GM12878 (cell line): Measurements from ENCODE around the gene MYH7. TPM values are rescaled to one million over a fixed set of nuclear protein-coding genes. Genes with fewer than 3 reads are reported as not detected.

Experiments
- BMI1 ChIP-seq: fragments of 450-650 bp; IDR thresholded peaks from 2 replicates; pipeline ENCODE4 v1.6.1; 2016; ENCODE audit warnings: mild to moderate bottlenecking, moderate library complexity, borderline replicate concordance
- CHD2 ChIP-seq: IDR thresholded peaks from 2 replicates; pipeline ENCODE4 v1.6.1; 2011; ENCODE audit warnings: low read depth, low read length, improper control_type of control experiment, borderline replicate concordance
- CREB1 ChIP-seq: IDR thresholded peaks from 2 replicates; pipeline ENCODE4 v1.6.1; 2012; ENCODE audit warnings: low read depth, mild to moderate bottlenecking, inconsistent platforms
- EZH2 ChIP-seq: IDR thresholded peaks from 2 replicates; pipeline ENCODE4 v1.6.1; 2012; ENCODE audit warnings: low read depth, mild to moderate bottlenecking, control low read depth, inconsistent platforms, low read length, borderline replicate concordance; ENCODE audit not compliant: control insufficient read depth
- FOXM1 ChIP-seq: IDR thresholded peaks from 2 replicates; pipeline ENCODE4 v1.6.1; 2012; ENCODE audit warnings: low read depth, mild to moderate bottlenecking, inconsistent platforms, low read length, moderate library complexity
- IKZF2 ChIP-seq, 2 experiments: fragments of 450-650 bp; IDR thresholded peaks; 2 replicates each; pipeline ENCODE4 v1.6.1; 2017; ENCODE audit warnings: mild to moderate bottlenecking in 2 of 2, moderate library complexity in 2 of 2
- NR2C2 ChIP-seq: IDR thresholded peaks from 2 replicates; pipeline ENCODE4 v1.6.1; 2011; ENCODE audit warnings: borderline replicate concordance, low read depth; ENCODE audit not compliant: control insufficient read depth, insufficient read length
- PML ChIP-seq: IDR thresholded peaks from 2 replicates; pipeline ENCODE4 v1.6.1; 2012; ENCODE audit warnings: low read length, inconsistent platforms
- POU2F2 ChIP-seq: IDR thresholded peaks from 3 replicates; pipeline ENCODE4 v1.6.1; 2011; ENCODE audit warnings: low read depth, mild to moderate bottlenecking, low read length, borderline replicate concordance
- SIX5 ChIP-seq: IDR thresholded peaks from 2 replicates; pipeline ENCODE4 v1.6.1; 2011; ENCODE audit warnings: mild to moderate bottlenecking, low read depth, low read length, moderate library complexity; ENCODE audit not compliant: severe bottlenecking
- SMARCA5 ChIP-seq: fragments of 450-650 bp; IDR thresholded peaks from 2 replicates; pipeline ENCODE4 v1.6.1; 2017; ENCODE audit warnings: mild to moderate bottlenecking
- YBX1 ChIP-seq: fragments of 450-650 bp; IDR thresholded peaks from 2 replicates; pipeline ENCODE4 v1.6.1; 2016; ENCODE audit warnings: antibody characterized with exemption
- ZNF622 ChIP-seq: fragments of 450-650 bp; IDR thresholded peaks from 2 replicates; pipeline ENCODE4 v1.6.1; 2017; ENCODE audit warnings: mild to moderate bottlenecking, inconsistent platforms
- polyA plus RNA-seq, 11 experiments: library from polyadenylated mRNA; depleted of rRNA in 4 of 11; unstranded in 6 of 11; stranded (reverse) in 5 of 11; fragments of >200 nt; fragmentation: Nextera tagmentation in 4 of 11; fragmentation: Illumina TruSeq in 1 of 11; extraction: Ambion mirVana in 4 of 11; extraction: Trizol in 1 of 11; gene quantifications; 1 replicate in 1 of 11; 2 replicates in 10 of 11; pipeline versions ENCODE4 v1.2.1 to v1.2.3, GENCODE V29; 2011 to 2016; ENCODE audit warnings: inconsistent platforms in 2 of 11, missing spikeins in 2 of 11, low read depth in 1 of 11
- total RNA-seq, 4 experiments: library from RNA; depleted of rRNA in 3 of 4; stranded (reverse); fragments of >200 nt in 3 of 4; fragmentation: Illumina TruSeq in 1 of 4; extraction: Trizol in 1 of 4; gene quantifications; 2 replicates each; pipeline versions ENCODE4 v1.2.1 to v1.2.3, GENCODE V29; 2013 to 2021
- TF ChIP-seq, protein P1 (sequence below): IDR thresholded peaks from 2 replicates; pipeline ENCODE4 v1.6.1; 2011; ENCODE audit warnings: borderline replicate concordance, low read depth, mild to moderate bottlenecking, moderate library complexity, mixed read lengths, low read length; ENCODE audit not compliant: insufficient read depth; ENCODE audit errors: extremely low read length
- TF ChIP-seq, protein P2 (sequence below): fragments of 450-650 bp; IDR thresholded peaks from 2 replicates; pipeline ENCODE4 v1.6.1; 2017; ENCODE audit warnings: borderline replicate concordance
- TF ChIP-seq, protein P3 (sequence below), 3 experiments: IDR thresholded peaks in 2 of 3; conservative IDR thresholded peaks in 1 of 3; 2 replicates each; pipeline ENCODE4 v1.5.1; 2011; ENCODE audit warnings: low read depth in 3 of 3, low read length in 3 of 3, mild to moderate bottlenecking in 3 of 3, control low read depth in 2 of 3, moderate library complexity in 2 of 3, inconsistent platforms in 1 of 3, mixed read lengths in 1 of 3; ENCODE audit not compliant: control insufficient read depth in 2 of 3, insufficient read depth in 1 of 3; ENCODE audit errors: extremely low read depth in 1 of 3
- TF ChIP-seq, protein P4 (sequence below): fragments of 450-650 bp; IDR thresholded peaks from 2 replicates; pipeline ENCODE4 v1.6.1; 2017; ENCODE audit warnings: mild to moderate bottlenecking
- TF ChIP-seq, protein P5 (sequence below): IDR thresholded peaks from 2 replicates; pipeline ENCODE4 v1.6.1; 2011; ENCODE audit warnings: low read depth, low read length, improper control_type of control experiment, borderline replicate concordance
- TF ChIP-seq, protein P6 (sequence below): IDR thresholded peaks from 2 replicates; pipeline ENCODE4 v1.6.1; 2011; ENCODE audit warnings: borderline replicate concordance, low read depth, mild to moderate bottlenecking, moderate library complexity, low read length; ENCODE audit not compliant: insufficient read depth, poor library complexity, severe bottlenecking

Gene MYH7
- total and polyA plus RNA-seq, 10 of the 15 experiments (the other 5 are each of a cell fraction or from before 2014, with no cell fraction given): 0.04 to 0.10 (median 0.05) TPM; not detected in 4

DNA sequence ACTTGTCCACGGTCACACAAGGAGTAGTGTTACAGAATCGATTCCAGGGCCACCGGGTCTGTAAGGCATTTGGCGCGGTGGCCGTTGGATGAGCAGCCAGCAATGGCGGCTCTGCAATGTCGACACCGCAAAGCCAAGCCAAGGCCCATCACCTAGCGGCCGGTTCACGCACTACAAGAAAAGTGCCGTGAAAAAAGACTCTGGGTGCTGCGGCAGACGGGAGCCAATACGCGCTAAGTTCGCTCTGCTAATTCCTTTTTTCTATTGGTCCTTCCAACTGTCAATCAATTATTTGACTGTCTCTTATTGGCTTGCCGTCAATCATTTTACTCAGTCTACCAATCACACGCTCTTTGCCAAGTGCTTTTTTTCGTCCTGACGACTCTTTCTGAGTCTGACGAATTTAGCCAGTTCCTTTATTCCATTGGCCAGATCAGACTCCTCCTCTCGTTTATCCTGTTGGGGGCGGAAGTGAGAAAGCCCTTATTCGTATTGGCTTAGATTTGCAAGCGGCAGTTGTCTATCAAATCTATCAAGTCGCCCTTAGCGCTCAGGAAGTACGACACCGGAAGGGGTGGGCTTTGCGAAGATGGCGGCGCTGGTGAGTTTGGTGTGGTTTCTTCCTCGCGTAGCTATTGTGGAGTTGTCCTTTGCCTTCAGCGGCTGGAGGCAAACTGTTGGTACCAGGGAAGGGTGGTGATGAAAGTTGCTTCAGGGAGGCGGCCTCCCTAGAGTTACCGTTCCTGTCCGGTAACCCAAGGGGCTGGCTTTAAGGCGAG is 33.9 kb upstream of the MYH7 start, which contains the start of gene NGDN (continued):
- TF ChIP-seq, protein P1, sequence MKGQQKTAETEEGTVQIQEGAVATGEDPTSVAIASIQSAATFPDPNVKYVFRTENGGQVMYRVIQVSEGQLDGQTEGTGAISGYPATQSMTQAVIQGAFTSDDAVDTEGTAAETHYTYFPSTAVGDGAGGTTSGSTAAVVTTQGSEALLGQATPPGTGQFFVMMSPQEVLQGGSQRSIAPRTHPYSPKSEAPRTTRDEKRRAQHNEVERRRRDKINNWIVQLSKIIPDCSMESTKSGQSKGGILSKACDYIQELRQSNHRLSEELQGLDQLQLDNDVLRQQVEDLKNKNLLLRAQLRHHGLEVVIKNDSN: no peak
- TF ChIP-seq, protein P2, sequence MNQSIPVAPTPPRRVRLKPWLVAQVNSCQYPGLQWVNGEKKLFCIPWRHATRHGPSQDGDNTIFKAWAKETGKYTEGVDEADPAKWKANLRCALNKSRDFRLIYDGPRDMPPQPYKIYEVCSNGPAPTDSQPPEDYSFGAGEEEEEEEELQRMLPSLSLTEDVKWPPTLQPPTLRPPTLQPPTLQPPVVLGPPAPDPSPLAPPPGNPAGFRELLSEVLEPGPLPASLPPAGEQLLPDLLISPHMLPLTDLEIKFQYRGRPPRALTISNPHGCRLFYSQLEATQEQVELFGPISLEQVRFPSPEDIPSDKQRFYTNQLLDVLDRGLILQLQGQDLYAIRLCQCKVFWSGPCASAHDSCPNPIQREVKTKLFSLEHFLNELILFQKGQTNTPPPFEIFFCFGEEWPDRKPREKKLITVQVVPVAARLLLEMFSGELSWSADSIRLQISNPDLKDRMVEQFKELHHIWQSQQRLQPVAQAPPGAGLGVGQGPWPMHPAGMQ: no peak
- TF ChIP-seq, protein P3, sequence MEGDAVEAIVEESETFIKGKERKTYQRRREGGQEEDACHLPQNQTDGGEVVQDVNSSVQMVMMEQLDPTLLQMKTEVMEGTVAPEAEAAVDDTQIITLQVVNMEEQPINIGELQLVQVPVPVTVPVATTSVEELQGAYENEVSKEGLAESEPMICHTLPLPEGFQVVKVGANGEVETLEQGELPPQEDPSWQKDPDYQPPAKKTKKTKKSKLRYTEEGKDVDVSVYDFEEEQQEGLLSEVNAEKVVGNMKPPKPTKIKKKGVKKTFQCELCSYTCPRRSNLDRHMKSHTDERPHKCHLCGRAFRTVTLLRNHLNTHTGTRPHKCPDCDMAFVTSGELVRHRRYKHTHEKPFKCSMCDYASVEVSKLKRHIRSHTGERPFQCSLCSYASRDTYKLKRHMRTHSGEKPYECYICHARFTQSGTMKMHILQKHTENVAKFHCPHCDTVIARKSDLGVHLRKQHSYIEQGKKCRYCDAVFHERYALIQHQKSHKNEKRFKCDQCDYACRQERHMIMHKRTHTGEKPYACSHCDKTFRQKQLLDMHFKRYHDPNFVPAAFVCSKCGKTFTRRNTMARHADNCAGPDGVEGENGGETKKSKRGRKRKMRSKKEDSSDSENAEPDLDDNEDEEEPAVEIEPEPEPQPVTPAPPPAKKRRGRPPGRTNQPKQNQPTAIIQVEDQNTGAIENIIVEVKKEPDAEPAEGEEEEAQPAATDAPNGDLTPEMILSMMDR (IDR thresholded peaks at IDR 0.05 in 2 of 3, conservative IDR thresholded peaks at IDR 0.05 in 1 of 3; ENCODE audit: control insufficient read depth in 2 of 3, extremely low read depth in 1 of 3, insufficient read depth in 1 of 3, low read depth in 3 of 3, low read length in 3 of 3): peak; percentile 54 to 82 (median 73)
- TF ChIP-seq CHD2: peak; percentile 95
- peak; percentile 61 for TF ChIP-seq SIX5
- peak; percentile 60; the same call in 1 of the 2 replicates for TF ChIP-seq PML
- TF ChIP-seq YBX1: no peak
- no peak for TF ChIP-seq NR2C2
- TF ChIP-seq POU2F2: peak; percentile 52; the same call in 1 of the 3 replicates
- TF ChIP-seq, protein P4, sequence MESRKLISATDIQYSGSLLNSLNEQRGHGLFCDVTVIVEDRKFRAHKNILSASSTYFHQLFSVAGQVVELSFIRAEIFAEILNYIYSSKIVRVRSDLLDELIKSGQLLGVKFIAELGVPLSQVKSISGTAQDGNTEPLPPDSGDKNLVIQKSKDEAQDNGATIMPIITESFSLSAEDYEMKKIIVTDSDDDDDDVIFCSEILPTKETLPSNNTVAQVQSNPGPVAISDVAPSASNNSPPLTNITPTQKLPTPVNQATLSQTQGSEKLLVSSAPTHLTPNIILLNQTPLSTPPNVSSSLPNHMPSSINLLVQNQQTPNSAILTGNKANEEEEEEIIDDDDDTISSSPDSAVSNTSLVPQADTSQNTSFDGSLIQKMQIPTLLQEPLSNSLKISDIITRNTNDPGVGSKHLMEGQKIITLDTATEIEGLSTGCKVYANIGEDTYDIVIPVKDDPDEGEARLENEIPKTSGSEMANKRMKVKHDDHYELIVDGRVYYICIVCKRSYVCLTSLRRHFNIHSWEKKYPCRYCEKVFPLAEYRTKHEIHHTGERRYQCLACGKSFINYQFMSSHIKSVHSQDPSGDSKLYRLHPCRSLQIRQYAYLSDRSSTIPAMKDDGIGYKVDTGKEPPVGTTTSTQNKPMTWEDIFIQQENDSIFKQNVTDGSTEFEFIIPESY: peak; percentile 98; the same call in 1 of the 2 replicates
- TF ChIP-seq, protein P5, sequence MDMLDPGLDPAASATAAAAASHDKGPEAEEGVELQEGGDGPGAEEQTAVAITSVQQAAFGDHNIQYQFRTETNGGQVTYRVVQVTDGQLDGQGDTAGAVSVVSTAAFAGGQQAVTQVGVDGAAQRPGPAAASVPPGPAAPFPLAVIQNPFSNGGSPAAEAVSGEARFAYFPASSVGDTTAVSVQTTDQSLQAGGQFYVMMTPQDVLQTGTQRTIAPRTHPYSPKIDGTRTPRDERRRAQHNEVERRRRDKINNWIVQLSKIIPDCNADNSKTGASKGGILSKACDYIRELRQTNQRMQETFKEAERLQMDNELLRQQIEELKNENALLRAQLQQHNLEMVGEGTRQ: no peak
- peak; percentile 57; the same call in 1 of the 2 replicates for TF ChIP-seq FOXM1
- TF ChIP-seq, protein P6, sequence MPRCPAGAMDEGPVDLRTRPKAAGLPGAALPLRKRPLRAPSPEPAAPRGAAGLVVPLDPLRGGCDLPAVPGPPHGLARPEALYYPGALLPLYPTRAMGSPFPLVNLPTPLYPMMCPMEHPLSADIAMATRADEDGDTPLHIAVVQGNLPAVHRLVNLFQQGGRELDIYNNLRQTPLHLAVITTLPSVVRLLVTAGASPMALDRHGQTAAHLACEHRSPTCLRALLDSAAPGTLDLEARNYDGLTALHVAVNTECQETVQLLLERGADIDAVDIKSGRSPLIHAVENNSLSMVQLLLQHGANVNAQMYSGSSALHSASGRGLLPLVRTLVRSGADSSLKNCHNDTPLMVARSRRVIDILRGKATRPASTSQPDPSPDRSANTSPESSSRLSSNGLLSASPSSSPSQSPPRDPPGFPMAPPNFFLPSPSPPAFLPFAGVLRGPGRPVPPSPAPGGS: no peak
- no peak for TF ChIP-seq BMI1
- no peak for TF ChIP-seq ZNF622
- TF ChIP-seq CREB1: peak; percentile 96
- no peak; the same call in 1 of the 2 replicates for TF ChIP-seq SMARCA5
- 0 out of 4 replicates have a peak, but pooled peaks of 1 of the 2 experiments have one; percentile 9 for TF ChIP-seq IKZF2 (IDR thresholded peaks at IDR 0.05)
- TF ChIP-seq EZH2: no peak
